ENCODE data around the gene DPH7.
A peak's percentile ranks its signal among the peaks of the same experiment; 100 is the strongest.
"Not testable (repeated sequence)": the region's sequence is repeated elsewhere in the genome, so short reads cannot be mapped to it uniquely, and the experiment has no call there.

The DPH7 gene

DNA sequence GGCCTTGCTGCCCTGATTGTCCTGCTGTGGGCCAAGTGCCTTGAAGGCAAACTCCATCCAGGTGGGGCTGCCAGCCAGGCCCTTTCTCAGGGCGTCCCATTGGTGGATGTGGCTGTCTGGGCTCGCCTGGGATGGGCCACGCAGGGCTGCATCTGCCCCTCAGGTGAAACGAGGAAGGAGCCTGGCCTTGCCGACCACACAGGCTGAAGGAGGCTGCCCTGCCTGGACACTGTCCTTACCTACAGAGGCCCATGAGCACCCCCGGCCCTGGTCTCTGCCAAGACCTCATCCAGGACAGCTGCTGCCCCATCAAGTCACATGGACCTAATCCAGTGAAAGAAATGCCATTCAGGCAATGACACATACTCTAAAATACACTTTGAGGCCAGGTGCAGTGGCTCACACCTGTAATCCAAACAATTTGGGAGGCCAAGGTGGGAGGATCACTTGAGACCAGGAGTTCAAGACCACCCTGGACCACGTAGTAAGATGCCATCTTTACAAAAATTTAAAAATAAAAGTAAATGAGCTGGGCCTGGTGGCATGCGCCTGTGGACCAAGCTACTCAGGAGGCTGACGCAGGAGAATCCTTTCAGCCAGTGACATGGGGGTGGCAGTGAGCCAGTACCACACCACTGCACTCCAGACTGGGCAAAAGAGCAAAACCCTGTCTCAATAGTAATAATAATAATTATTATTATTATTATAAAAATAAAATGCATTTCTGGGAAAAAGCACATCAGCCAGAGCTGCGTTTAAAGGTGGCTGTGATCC, 62.4 kb downstream of the DPH7 start:
- no peak for DNase-seq

DNA sequence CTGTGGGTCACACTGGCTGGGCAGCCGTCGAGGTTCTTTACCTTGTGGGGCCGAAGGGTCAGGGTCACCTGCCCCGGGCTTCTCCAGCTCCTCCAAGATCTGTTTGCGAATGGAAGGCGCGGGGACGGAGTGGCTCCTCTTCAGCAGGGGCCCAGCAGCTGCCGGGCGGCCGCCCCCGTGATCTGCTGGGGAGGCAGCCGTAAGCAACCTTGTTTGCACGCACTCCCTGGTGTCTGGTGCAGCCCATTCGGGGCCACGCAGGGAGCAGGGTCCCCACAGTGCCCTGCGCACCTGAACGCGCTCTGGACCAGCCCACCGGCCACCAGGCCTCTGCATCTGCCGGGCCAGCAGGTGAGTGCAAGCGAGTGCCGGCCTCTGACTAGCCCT, 63.4 kb downstream of the DPH7 start:
- DNase-seq: no peak

- DNase-seq: no peak
Observed at GRCh38 chr9:137514691-137515337, 63.9 kb downstream of the DPH7 start.

GRCh38 chr9:137513801-137514570, 64.7 kb downstream of the DPH7 start:
- DNase-seq: not testable (repeated sequence)

- not testable (repeated sequence) for DNase-seq
Observed at GRCh38 chr9:137513136-137513535, 65.6 kb downstream of the DPH7 start.

- DNase-seq: no peak
Observed at GRCh38 chr9:137511758-137512463, 66.8 kb downstream of the DPH7 start.

- not testable (repeated sequence) for DNase-seq
Observed at GRCh38 chr9:137511126-137511525, 67.6 kb downstream of the DPH7 start.

DNA sequence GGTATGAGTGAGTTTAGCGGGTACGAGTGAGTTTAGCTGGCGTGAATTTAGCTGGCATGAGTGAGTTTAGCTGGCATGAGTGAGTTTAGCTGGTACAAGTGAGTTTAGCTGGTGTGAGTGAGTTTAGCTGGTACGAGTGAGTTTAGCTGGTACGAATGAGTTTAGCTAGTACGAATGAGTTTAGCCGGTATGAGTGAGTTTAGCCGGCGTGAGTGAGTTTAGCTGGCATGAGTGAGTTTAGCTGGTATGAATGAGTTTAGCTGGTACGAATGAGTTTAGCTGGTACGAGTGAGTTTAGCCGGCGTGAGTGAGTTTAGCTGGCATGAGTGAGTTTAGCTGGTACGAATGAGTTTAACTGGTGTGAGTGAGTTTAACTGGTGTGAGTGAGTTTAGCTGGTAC, 69.5 kb downstream of the DPH7 start:
- DNase-seq: no peak

DNA sequence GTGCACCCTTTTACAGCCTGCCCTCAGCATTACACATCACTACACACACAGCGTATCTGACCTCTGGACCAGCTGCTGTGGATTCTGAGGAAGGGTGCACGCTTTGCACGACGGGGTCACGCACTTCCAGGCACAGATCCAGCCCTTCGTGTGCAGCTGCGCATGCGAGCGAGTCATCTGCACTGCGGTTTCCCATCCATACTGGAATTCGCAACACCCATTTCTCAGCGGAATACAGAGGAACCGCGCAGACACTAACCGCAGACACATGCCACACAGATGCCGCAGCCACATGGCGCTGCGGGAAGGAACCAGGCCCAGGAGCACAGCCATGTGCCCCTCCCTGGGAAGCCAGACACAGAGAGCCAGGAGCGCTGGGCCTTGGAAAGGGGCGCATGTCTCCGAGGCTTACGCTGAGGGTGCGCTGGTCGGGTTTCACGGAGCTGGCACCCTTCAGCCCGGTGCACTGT, 72.0 kb downstream of the DPH7 start:
- DNase-seq: peak; percentile 82

GRCh38 chr9:137506274-137506673, 72.5 kb downstream of the DPH7 start:
- DNase-seq: no peak

DNA sequence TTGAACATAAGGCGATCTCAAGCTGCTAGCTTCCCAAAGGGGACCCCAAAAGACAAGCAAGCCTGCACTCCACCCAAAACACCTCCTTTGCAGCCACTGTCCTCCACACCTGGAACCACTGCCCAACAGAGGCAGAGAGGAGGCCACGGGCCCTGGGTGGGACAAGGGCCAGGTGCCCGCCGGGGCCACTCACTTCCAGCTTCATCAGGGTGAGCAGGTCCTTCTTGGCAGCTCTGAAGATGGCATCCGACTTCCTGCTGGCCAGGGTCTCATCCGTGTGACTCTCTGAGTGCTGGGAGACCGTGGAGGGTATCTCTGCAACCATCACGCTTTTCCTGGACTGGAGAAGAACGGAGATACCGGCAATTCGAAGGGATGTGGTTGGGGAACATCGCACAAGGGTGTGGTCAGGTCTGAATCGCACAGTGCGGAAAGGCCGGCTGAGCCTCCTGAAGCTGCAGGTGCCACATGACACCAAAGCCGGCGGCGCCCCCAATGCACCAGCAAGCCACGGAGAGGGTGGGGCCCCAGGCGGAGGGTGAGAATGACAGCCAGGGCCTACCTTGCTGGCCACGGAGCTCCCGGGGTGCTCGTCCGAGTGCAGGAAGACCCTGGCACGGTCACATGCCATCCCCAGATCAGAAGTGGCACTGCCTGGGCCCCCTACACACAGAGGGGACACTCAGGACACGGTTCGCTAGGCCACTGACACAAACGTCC, 73.1 kb downstream of the DPH7 start:
- no peak for DNase-seq

Measured in fibroblast of skin of scalp (primary cell).